DND-41 (cell line): ENCODE data around the gene UFC1.

Experiments used
- CTCF ChIP-seq: IDR thresholded peaks from 2 replicates; pipeline ENCODE4 v1.5.1; 2012; ENCODE audit warnings: borderline replicate concordance, low read length, moderate library complexity, mild to moderate bottlenecking; ENCODE audit not compliant: poor library complexity, severe bottlenecking; ENCODE audit errors: extremely low read depth
- EZH2 ChIP-seq: IDR thresholded peaks from 3 replicates; pipeline ENCODE4 v1.6.1; 2012; ENCODE audit warnings: borderline replicate concordance, low read depth, mild to moderate bottlenecking, moderate library complexity, low read length, inconsistent platforms; ENCODE audit not compliant: severe bottlenecking

DNA sequence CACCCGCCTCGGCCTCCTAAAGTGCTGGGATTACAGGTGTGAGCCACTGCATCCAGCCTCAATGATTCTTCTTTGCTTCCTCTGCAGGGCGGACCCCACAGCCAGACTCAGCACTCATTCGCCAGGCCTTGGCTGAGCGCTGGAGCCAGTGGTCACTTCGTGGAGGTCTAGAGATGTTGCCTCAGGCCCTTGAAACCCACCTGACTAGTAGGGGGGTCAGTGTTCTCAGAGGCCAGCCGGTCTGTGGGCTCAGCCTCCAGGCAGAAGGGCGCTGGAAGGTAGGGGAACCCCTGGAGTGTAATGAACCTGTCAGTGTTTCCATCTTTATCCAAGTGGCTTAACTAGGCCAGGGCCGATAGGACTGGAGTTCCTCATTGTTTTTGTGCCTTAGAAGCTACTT lies 15.1 kb downstream of the UFC1 start:
- TF ChIP-seq CTCF (no peak), EZH2 (no peak)
